Epidermal melanocyte (primary cell): ENCODE results near the gene FEM1B.

Experiments
- DNase-seq: peaks from one replicate; pipeline ENCODE4 v3.0.0; 2011; ENCODE audit warnings: low spot score; ENCODE audit not compliant: insufficient read length

Gene FEM1B

GRCh38 chr15:68322796-68323195 is 45.3 kb downstream of the FEM1B start:
- no peak for DNase-seq

- no peak for DNase-seq
These were observed 48.2 kb downstream of the FEM1B start for GRCh38 chr15:68325726-68326125.

- no peak for DNase-seq
These were observed 49.3 kb downstream of the FEM1B start for GRCh38 chr15:68326711-68327354.

GRCh38 chr15:68328443-68328842 is 50.9 kb downstream of the FEM1B start:
- no peak for DNase-seq

GRCh38 chr15:68328964-68329363 is 51.4 kb downstream of the FEM1B start:
- DNase-seq = no peak

- no peak for DNase-seq
These were observed 52.9 kb downstream of the FEM1B start for GRCh38 chr15:68330416-68330815.

- DNase-seq = no peak
These were observed 53.4 kb downstream of the FEM1B start for GRCh38 chr15:68330901-68331300.

GRCh38 chr15:68332266-68332665 is 54.7 kb downstream of the FEM1B start:
- no peak for DNase-seq

- DNase-seq = no peak
These were observed 56.4 kb downstream of the FEM1B start for GRCh38 chr15:68333775-68334470.

- no peak for DNase-seq
These were observed 57.1 kb downstream of the FEM1B start for GRCh38 chr15:68334661-68335124.

GRCh38 chr15:68335251-68335650 is 57.7 kb downstream of the FEM1B start:
- peak; percentile 60 for DNase-seq

GRCh38 chr15:68335655-68336054 is 58.1 kb downstream of the FEM1B start:
- no peak for DNase-seq

GRCh38 chr15:68336516-68336915 is 59.0 kb downstream of the FEM1B start:
- no peak for DNase-seq

- DNase-seq = no peak
These were observed 60.3 kb downstream of the FEM1B start for GRCh38 chr15:68337826-68338225.

- DNase-seq = no peak
These were observed 61.9 kb downstream of the FEM1B start for GRCh38 chr15:68339481-68339880.

- no peak for DNase-seq
These were observed 63.5 kb downstream of the FEM1B start for GRCh38 chr15:68340726-68341671.

GRCh38 chr15:68341760-68342725 is 64.5 kb downstream of the FEM1B start:
- no peak for DNase-seq

GRCh38 chr15:68343579-68344225 is 66.2 kb downstream of the FEM1B start:
- no peak for DNase-seq

- DNase-seq = no peak
These were observed 67.1 kb downstream of the FEM1B start for GRCh38 chr15:68344600-68344999.
